HG03571 (cell line): ENCODE data around the gene DLGAP4.

ENCODE experiments used
- ATAC-seq: cut with Tn5 transposase; IDR thresholded peaks from one replicate; pipeline ENCODE4 v1.9.1; 2021; ENCODE audit not compliant: unreplicated experiment

The DLGAP4 gene

DNA sequence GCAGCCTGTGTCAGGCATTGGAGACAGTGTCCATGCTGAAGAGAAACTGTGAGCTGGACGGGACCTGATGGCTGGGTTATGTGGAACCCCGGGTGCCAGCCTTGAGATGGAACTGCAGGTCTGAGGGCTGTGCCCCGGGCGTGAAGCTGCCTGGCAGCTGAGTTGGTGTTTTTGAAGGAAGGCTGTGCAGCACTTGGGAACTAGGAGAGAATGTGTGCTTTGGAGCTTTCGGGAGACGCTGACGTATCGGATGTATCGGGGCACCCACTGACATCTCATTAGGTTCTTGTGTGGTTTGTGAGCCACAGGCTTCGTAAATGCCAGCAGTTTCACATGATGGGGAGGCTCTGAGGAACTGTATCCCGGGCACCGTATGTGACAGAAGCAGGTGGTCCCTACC is 2.2 kb downstream of the DLGAP4 start:
- ATAC-seq, result no peak

DNA sequence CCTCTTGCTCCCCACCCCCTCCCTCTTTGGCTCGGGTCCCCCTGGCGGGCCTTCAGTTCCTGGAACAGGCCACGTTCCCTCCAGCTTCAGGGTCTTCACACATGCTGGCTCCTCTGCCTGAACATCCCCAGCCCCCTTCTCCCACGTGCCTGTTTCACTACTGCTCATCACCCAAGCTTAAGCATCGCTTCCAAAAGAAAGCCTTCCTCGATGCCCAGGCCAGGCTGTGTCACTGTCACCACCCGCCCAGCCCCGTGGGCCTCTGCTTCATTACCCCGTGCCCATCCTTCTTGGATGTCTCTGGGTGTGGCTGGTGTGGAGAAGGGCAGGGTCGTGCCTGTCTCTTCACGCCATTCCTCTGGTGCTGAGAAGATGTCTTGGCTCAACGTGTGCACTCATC is 2.8 kb downstream of the DLGAP4 start:
- no peak for ATAC-seq

DNA sequence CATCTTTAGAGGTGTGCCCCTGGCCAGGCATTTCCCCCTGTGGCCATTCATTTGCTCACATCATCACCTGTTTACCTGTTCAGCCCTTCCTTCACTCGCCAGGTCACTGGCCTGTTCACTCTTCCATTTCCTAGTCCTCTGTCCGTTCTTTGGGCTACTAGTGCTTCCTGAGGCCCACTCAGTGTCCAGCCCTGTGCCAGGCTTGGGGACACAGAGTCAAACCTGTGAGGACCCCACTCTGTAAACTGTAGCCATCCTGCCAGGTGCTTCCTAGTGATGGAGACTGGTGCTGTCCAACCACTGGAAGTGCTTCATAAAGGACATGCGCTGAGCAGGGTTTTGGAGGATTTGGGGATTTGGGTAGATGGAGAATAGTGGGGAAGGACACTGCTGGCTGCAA is 3.5 kb downstream of the DLGAP4 start:
- ATAC-seq, result no peak

DNA sequence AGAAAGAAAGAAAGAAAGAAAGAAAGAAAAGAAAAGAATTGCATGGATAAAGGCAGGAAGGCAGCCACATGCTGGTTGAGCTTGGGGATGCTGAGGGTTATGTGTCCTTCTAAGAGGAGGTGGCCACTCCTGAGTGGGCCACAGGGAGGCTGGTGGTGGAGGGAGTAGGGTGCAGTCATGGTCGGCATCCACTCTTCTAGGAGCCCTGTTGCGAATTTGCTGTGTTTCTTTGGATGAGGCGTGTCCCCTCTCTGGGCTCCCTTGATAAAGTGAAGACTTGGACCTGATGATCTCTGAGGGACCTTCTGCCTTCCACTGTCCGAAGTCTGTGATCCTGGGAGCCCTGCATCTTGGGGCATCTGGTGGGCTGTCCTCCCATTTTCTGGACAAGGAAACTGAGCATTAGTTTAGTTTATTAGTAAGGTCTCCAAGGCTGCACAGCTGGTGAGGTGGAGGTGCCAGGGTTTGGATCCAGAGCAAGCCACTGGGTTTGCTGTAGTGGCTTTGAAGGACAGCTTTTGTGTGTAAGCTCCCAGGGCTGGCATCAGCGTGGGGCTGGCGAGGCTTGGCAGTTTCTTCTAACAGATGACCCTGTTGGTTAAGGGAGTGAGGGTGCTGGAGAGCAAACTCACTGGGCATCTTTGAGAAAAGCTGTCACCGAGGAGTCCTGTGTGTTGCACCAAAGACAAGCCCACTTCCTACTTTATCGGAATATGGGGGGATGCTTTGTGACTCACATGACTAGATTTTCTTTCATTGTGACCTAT is 4.3 kb downstream of the DLGAP4 start:
- no peak for ATAC-seq

DNA sequence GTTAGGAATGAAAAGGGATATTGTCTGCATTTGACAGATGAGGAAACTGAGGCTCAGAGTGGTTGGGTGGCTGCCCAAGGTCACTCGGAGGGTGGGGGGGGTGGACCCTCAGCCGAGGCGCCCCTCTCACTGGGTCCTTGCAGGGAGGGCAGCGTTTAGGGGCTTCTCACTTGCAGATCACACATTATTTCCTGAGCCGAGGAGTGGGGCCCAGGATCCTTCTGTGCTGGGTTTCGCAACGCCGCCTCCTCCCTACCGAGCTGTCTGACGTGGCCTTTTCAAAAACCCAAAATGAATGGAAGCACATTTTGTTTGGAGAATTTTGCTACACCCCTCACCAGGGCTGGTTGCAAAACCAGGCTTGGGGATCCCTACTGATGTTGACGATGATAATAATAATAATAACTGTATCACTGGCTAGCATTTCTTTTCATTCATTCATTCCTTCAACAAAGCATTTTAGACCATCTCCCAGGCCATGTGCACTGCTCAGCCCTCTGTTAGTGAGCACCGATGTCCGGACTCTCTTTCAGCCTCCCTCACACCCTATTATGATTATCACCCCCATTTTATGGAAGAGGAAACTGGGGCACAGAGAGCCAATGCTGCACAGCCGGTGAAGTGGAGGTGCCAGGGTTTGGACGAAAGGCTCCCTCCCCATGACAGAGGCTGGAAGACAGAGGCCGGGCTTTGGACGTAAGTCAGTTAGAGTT is 5.2 kb downstream of the DLGAP4 start:
- no peak for ATAC-seq

DNA sequence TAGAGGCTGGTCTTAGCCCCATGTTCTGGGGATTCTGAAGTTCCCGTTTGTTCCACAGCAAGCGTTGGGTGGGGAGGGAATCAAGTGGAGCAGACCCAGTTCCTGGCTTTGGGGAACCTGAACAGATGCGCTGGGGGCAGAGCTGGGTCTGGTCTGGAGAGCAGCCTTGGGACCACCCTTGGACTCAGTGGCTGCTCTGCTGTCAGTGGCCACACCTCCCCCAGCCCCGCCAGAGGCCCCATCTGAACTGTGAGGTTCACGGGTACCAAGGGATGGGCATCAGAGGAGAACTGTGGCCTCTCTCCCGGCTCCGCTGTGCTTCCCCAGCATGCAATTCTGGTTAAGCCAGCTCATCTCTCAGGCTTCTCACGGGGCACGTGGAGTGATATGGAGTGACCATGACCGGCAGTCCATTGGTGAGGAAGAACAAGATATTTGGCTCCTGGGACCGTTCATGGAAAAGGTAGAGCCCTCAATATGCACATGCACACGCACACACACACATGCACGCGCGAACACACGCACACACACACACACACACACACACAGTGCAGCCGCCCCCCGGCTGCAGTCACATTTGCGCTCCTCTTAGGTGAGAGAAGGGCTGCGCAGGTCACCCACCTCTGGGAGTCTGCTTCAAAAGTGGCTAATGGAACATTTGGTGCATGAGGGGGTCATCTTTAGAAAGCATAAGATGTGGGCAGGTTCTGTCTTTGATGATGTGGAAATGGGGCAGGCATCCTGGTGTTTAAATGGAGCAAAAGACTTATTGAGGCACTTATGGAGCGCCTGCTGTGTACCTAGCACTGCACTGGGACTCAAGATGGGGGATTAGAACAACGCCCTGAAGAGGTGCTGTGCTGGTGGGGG is 6.0 kb downstream of the DLGAP4 start:
- no peak for ATAC-seq

DNA sequence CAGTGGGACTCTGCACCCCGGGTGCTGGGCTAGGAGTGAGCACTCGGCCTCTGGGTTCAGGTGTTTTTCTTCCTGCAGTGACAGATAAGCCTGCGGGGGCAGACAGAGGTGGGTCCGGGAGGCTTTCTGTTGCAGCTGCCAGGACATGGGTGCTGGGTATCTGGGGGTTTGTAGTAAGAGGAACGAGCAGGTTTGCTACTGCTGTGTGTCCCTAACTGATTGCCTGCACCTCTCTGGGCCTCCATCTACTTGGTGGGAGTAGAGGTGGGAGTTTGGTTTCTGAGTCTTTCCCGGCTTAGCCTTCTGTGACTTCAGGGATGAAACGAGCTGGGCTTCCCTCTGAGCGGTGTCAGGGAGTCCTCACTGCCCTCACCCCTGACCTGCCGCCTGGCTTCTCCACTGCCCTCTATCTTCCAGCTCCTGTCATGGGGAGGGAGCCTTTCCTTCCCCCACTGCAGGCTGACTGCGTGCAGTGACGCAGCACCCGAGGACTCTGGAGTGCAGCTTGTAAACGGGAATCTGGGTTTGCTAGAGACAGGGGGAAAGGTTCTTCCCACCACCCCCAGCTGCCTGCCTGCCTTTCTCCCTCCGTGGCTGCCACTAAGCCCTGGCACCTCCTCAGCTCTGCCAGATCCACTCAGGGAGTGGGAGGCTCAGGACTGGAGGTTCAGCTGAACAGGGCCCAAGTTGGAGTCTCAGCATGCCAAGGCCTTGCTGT is 6.7 kb downstream of the DLGAP4 start:
- ATAC-seq, result no peak

DNA sequence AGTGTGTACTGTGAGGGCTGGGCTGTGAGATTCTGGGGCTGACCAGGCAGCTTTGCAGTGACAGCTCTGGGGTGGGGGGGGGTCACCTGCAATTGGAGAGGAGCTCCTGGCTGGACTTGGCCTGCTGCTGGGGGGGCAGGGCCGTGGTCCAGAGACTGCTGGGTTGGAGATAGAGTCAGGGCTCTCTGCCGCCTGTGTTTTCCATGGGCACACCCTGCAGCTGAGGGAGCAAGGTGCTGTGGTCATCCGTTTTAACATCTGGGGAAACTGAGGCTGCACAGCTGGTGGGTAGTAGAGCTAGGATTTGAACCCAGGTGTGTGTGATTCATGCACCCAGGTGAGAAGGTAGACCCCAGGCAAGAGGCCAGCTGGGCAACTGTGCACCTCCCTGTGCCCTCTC is 7.3 kb downstream of the DLGAP4 start:
- no peak for ATAC-seq

DNA sequence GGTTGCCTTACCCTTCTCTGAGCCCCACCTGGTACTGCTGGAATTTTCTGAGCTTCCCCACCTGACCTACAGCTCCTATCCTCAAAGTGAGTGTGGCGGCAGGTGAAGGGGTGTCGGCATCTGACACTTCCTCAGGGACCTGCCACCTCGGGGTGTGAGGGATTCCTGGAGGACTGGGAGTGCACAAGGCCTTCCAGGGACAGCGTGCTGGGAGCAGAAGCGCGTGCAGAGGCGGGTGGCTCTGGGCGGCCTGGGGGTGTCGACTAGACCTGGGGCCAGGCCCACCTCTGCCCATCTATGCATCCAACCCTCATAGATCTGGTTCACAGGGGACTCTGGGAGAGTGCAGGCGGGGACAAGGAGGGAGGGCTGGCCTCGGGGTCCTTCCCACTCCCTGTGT is 7.8 kb downstream of the DLGAP4 start:
- ATAC-seq, result no peak

DNA sequence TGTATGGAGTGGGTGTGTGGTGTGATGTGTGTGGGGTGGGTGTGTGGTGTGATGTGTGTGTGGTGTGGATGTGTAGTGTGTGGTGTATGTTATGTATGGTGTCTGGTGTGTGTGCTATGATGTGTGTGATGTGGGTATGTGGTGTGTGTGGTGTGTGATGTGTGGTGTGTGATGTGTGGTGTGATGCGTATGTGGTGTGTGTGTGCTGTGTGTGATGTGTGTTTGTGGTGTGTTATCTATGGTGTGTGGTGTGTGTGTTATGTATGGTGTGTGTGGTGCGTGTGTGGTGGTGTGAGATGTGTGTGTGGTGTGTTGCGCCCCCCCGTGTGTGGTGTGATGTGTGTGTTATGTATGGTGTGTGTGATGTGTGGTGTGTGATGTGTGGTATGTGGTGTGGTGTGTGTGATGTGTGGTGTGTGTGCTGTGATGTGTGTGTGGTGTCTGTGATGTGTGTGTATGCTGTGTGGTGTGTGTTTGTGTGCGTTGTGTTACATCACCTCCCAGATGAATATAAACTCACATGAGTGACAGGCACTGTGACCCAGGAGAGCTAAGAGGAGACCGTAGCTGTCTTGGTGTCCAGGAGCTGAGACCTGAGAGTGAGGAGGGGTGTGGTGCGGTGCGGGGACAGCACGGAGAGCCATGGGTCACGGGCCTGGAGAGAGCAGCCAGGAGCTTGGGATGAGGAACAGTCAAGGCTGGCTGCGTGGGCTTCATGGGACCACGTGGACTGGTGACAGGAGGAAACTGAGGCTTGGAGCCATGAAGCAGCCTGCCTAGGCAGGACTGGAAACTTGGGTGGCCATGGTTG is 8.8 kb downstream of the DLGAP4 start:
- ATAC-seq, result no peak

DNA sequence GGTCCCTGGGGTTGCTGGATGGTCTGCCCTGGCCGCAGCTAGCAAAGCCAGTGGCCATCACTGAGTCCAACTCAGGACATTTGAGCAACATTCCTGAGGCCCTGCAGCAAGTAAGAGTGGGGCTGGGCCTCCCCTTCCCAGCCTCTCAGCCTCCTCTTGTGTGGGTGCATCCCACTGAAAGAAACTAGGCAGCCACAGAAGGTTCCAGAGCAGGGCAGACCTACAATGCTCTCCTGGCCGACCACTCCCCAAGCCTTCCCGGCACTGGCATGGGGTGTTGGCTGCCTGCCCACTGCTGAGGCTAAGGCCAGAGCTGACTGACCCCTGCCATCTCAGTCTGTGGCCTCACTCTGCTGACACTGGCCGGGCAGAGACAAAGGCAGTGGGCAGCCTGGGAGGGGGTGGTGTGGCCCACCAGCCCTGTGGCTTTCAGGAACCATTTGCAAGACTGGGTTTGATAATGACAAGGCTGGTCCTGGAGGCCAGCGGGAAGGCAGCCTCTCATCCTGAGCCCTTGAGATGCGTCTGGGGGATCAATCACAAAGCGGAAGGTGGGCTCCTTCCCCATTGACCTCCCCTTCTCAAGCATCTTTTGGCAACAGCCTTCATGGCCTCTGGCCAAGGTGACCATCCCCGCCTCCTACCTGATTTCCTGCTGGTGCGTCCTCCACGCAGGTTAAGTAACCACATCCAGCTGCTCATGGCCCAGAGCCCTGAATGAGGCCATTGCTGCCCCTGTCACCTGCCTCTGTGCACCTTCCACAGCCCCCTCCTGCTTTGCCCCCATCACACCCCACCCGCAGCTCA is 9.6 kb downstream of the DLGAP4 start:
- ATAC-seq, result no peak

DNA sequence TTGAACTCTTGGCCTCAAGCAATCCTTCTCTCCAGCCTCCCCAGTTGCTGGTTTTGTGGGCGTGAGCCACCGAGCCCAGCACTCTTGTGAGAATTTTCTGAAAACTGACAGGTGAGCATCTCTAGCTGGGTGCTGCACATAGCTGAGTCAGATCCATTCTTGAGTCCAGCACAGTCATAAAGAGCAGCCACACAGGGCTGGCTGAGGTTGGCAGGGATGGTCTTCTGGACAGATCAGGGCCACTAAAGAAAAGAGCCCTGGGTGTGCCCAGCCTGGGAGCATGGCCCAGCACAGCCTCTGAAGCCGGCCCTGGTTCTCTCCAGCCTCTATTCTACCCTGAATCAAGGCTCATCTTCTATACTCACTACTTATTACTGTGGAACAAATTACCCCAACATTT is 11.5 kb downstream of the DLGAP4 start:
- no peak for ATAC-seq

DNA sequence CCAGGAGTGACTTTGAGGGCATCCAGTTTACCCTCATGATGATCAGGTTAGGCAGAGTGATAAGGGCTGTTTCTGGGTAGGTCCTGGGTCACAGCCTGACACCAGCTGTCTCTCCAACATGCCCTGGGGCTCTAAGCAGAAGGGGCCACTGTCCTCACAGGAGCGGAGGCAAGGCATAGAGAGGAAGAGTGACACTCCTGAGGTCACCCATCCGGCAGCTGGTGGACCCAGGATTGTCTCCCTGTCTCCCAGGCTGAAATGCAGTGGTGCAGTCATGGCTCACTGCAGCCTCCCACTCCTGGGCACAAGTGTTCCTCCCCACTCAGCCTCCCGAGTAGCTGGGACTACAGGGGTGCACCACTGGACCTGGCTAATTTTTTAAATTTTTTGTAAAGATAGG is 12.0 kb downstream of the DLGAP4 start:
- no peak for ATAC-seq

DNA sequence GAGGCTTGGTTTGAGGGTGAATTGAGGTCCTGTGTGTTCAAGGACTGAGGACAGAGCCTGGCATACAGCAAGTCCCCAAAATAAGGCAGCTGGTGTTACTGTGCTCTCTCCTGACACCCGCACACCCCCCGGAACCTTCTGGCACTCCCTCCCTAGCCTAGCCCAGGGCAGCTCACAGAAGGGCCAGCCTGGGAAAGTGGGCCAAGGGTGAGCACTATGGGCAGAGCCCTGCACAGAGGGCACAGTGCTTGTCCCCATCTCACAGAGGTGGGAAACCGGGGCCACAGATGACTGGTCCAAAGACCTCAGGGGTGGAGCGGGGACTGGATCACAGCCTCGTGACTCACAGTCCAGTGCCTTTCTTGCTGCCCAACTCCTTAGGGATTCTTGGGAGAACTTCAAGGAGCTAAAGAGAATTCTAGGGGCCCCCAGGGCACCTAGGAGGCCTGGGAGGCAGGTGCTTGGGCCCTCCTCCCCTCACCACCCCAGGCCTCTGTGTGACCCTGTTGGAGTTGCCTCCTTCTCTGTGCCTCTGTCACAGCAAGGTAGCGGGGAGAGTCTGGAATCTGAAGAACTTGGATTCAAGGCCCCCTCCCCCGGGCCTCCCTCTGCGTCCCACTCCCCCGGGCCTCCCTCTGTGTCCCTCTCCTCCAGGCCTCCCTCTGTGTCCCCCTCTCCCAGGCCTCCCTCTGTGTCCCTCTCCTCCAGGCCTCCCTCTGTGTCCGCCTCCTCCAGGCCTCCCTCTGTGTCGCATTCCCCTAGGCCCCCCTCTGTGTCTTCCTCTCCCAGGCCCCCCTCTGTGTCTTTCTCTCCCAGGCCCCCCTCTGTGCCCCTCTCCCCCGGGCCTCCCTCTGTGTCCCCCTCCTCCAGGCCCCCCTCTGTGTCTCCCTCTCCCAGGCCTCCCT is 13.5 kb downstream of the DLGAP4 start:
- no peak for ATAC-seq

DNA sequence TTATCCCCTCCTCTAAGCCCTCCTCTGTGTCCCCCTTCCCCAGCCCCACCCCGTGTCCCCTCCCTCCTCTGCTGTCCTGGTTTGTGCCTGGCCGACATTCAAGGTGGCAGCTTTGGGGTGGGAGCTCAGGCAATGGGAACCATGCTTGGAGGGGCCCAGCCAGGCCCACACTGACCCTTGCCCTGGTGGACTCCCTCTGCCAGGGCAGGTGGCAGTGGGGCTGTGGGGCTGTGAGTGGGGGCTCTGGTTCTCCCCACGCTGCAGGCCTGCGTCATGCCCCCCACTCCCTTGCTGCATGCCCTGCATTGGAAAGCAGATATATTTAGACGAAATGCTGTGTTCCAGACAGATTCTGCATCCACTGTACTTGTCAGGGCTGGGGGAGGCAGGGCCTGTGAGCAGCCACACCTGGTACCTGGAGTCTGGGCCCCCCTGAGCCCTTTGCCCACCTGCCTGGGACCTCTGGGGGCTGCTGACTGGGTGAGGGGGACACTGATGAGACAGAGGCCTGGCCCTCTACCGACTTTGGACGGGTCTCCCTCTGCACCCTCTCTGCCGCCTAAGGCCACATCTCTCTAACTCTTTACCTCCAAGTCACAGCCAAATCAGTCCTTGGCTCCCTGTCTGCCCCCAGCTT is 14.2 kb downstream of the DLGAP4 start:
- no peak for ATAC-seq

DNA sequence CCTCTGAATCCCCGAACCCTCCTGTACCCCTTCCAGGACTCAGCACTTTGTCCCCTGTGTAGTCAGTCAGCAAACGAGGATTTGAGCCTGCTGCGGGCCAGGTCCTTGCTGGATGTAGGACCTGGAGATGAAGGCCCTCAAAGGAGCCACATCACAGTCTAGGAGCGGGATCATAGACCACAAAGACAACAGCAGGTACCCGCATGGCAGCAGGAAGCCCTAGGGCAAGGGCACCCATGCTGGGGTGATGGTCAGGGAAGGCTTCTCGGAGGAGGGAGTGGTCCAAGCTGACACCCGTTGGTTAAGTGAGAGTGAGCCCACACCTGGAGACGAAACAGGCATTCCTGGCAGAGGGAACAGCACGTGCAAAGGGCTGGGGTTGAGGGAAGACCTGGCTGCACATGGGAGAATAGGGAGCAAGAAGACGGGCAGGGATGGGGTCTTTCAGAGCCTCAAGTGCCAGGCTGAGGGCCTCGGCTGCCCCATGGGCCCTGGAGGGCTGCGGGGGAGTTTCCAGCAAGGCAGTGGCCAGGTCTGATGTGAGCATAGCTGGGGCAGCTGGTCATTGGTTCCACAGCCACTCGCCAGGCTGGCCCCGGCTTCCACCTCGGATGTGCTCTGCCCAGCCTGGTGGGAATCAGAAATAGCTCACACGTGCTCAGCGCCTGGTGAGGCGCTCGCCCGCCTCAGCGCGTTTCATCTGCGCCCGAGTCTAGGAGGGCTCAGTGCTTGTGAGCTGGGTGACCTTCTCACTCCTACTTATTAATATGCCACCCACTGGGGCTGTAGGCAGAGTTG is 15.0 kb downstream of the DLGAP4 start:
- no peak for ATAC-seq

DNA sequence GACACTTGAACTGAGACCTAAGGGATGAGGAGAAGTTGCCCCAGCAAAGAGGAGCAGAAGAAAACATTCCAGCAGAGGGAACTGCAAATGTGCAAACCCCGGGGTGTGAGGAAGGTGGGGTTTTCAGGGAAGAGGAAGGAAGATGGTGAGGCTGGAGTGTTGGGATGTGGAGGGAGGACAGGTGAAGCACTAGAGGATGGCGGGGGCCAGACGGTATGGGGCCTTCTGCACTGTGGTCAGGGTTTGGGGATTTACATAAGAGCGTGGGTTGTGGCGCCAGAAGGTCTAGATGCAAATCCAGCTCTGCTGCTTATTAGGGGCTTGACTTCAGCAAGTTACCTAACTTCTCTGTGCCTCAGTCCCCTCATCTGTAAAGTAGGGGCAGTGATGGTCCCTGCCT is 16.0 kb downstream of the DLGAP4 start:
- no peak for ATAC-seq
